Mononuclear cell (primary cell): ENCODE results near the gene S100A10. TPM values are rescaled to one million over a fixed set of nuclear protein-coding genes. Genes with fewer than 3 reads are reported as not detected.

Experiments used
- H3K27me3 ChIP-seq: 2 replicates; pipeline ENCODE4 v1.6.0; 2011; ENCODE audit warnings: low read length, control low read depth; ENCODE audit not compliant: insufficient read depth
- H3K4me1 ChIP-seq: 2 replicates; pipeline ENCODE4 v1.5.1; 2011; ENCODE audit warnings: mild to moderate bottlenecking, low read length, control low read depth; ENCODE audit not compliant: insufficient read depth
- H3K4me3 ChIP-seq: 2 replicates; pipeline ENCODE4 v1.5.1; 2011; ENCODE audit warnings: mild to moderate bottlenecking, low read length, moderate library complexity
- H3K9me3 ChIP-seq: 2 replicates; pipeline ENCODE4 v1.5.1; 2011; ENCODE audit warnings: low read depth, mild to moderate bottlenecking, control low read depth, low read length
- total RNA-seq: library from RNA; depleted of rRNA; stranded (reverse); fragments of >200 nt; gene quantifications from one replicate; pipeline ENCODE4 v1.2.3, GENCODE V29; 2012

Gene S100A10
- total RNA-seq, 1 donor, result 113 TPM

- Histone ChIP-seq H3K4me1 (peaks cover 29% of the 10 kb centered on the region), H3K27me3 (no peaks in the 10 kb centered on the region), H3K4me3 (no peak overlapping the region), H3K9me3 (no peaks in the 10 kb centered on the region)
Measured at GRCh38 chr1:151968058-151968457, 25.6 kb downstream of the S100A10 start.

GRCh38 chr1:151967091-151967490 is 26.6 kb downstream of the S100A10 start:
- Histone ChIP-seq H3K4me1 (peaks cover 23% of the 10 kb centered on the region), H3K27me3 (no peaks in the 10 kb centered on the region), H3K4me3 (no peak overlapping the region), H3K9me3 (no peaks in the 10 kb centered on the region)

GRCh38 chr1:151966061-151966460 is 27.6 kb downstream of the S100A10 start:
- Histone ChIP-seq H3K9me3 (no peaks in the 10 kb centered on the region), H3K27me3 (no peaks in the 10 kb centered on the region), H3K4me3 (no peak overlapping the region), H3K4me1 (peaks cover 23% of the 10 kb centered on the region)

GRCh38 chr1:151964510-151964909 is 29.1 kb downstream of the S100A10 start:
- H3K4me3 ChIP-seq, result no peak overlapping the region
- no peaks in the 10 kb centered on the region for H3K9me3 ChIP-seq
- H3K27me3 ChIP-seq, result no peaks in the 10 kb centered on the region
- peaks cover 18% of the 10 kb centered on the region for H3K4me1 ChIP-seq

DNA sequence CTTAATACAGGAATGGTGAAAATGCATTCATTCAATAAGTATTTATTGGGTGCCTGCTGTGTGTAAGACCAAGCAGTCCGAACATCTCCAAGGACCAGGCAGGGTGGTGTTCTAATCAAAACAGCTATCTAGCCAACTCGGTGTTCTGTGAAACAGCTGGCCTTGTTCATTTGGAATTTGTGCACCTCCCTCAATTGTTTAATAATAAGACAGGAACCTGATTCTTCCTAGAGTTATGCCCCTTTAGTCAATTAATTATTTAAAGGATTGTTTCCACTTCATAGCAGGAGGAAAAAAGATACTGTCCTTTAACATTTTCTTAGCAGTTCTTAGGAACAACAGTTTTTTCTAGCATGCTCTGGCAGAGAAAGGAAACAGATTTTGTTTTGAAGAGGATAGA is 30.4 kb downstream of the S100A10 start:
- H3K9me3 ChIP-seq, result no peaks in the 10 kb centered on the region
- H3K4me3 ChIP-seq, result no peak overlapping the region
- no peaks in the 10 kb centered on the region for H3K27me3 ChIP-seq
- H3K4me1 ChIP-seq, result peaks cover 8% of the 10 kb centered on the region

DNA sequence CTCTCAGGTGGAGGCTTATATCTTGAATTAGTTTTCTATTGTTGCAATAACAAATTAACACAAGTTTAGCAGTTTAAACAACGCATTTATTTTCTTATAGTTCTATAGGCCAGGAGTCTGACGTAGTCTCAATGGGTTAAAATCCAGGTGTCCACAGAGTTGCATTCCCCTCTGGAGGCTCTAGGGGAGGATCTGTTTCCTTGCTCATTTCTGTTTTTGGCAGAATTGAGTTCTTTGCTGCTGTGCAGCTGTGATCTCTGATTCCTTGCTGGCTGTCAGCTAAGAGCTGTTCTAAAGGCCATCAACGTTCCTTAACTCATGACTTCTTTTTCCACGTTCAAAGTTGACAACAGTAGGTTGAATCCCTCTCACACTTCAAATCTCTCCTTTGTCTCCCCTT is 31.8 kb downstream of the S100A10 start:
- no peaks in the 10 kb centered on the region for H3K27me3 ChIP-seq
- H3K4me1 ChIP-seq, result no peaks in the 10 kb centered on the region

GRCh38 chr1:151960780-151961513 is 32.7 kb downstream of the S100A10 start:
- Histone ChIP-seq H3K27me3 (no peaks in the 10 kb centered on the region), H3K9me3 (no peaks in the 10 kb centered on the region), H3K4me1 (no peaks in the 10 kb centered on the region), H3K4me3 (no peak overlapping the region)

More for the DNA sequence above, 31.8 kb downstream of the S100A10 start:
- Histone ChIP-seq H3K4me3 (no peak overlapping the region), H3K9me3 (no peaks in the 10 kb centered on the region)

DNA sequence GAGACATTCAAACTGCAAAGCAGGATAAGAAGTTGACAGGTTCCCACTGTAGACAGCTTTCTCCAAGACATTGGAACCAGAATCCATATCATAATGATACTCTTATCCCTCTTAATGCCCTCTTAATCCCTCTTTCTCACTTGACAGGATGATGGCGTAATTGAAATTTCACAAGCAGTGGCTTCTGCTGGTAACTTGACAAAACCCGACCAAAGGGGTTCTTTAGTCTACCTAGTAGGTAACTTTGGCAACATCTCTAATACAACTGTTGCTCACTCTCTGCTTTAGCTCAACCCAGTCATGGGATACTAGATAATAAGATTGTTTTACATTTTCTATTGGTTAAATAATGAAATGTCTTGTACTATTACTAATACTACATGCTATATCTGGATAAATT is 34.7 kb downstream of the S100A10 start:
- H3K9me3 ChIP-seq, result no peaks in the 10 kb centered on the region
- no peaks in the 10 kb centered on the region for H3K27me3 ChIP-seq
- no peak overlapping the region for H3K4me3 ChIP-seq
- H3K4me1 ChIP-seq, result no peaks in the 10 kb centered on the region

GRCh38 chr1:151956957-151957497 is 36.6 kb downstream of the S100A10 start:
- Histone ChIP-seq H3K4me1 (no peaks in the 10 kb centered on the region), H3K4me3 (no peak overlapping the region), H3K9me3 (no peaks in the 10 kb centered on the region), H3K27me3 (no peaks in the 10 kb centered on the region)

- Histone ChIP-seq H3K4me3 (no peak overlapping the region), H3K4me1 (no peaks in the 10 kb centered on the region), H3K27me3 (no peaks in the 10 kb centered on the region), H3K9me3 (no peaks in the 10 kb centered on the region)
Measured at GRCh38 chr1:151953409-151954094, 40.1 kb downstream of the S100A10 start.

DNA sequence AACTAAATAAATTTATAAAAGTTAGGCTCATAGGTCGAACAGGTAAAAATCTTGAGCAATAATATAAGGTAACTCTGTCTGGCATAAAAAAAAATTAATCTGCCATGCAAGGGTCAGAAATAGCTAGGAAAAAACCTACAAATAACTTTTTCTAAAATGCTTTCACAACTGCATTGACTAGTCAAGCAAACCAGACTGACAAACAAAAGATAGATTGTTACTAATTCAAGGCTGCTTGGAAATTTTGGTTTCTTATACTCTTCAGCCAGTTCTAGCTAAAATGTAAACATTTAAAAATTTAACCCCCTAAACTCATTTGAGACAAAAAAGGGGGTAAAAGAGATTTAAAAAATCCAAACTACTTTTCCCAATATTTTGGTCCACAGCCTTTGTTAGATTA is 40.8 kb downstream of the S100A10 start:
- H3K27me3 ChIP-seq, result no peaks in the 10 kb centered on the region
- no peaks in the 10 kb centered on the region for H3K9me3 ChIP-seq
- H3K4me3 ChIP-seq, result no peak overlapping the region
- no peaks in the 10 kb centered on the region for H3K4me1 ChIP-seq

- peaks cover 26% of the 10 kb centered on the region for H3K4me1 ChIP-seq
- H3K4me3 ChIP-seq, result no peak overlapping the region
Measured at GRCh38 chr1:151949371-151950193, 44.1 kb downstream of the S100A10 start.

GRCh38 chr1:151948506-151948905 is 45.2 kb downstream of the S100A10 start:
- Histone ChIP-seq H3K9me3 (no peaks in the 10 kb centered on the region), H3K4me3 (no peak overlapping the region), H3K27me3 (no peaks in the 10 kb centered on the region), H3K4me1 (peaks cover 35% of the 10 kb centered on the region)

More at GRCh38 chr1:151949371-151950193, 44.1 kb downstream of the S100A10 start:
- Histone ChIP-seq H3K9me3 (no peaks in the 10 kb centered on the region), H3K27me3 (no peaks in the 10 kb centered on the region)

GRCh38 chr1:151947140-151947539 is 46.5 kb downstream of the S100A10 start:
- Histone ChIP-seq H3K9me3 (no peaks in the 10 kb centered on the region), H3K4me1 (peaks cover 35% of the 10 kb centered on the region), H3K4me3 (no peak overlapping the region), H3K27me3 (no peaks in the 10 kb centered on the region)
